ENCODE data around the gene PDHX.

The PDHX gene

GRCh38 chr11:34957606-34958005, 41.2 kb downstream of the PDHX start:
- DNase-seq, result no peak

GRCh38 chr11:34959770-34960169, 43.4 kb downstream of the PDHX start:
- DNase-seq, result no peak

GRCh38 chr11:34960277-34960676, 43.9 kb downstream of the PDHX start:
- no peak for DNase-seq

- no peak for DNase-seq
Observed at GRCh38 chr11:34962034-34962433, 45.6 kb downstream of the PDHX start.

- DNase-seq, result no peak
Observed at GRCh38 chr11:34963351-34963750, 46.9 kb downstream of the PDHX start.

- no peak for DNase-seq
Observed at GRCh38 chr11:34964610-34965331, 48.4 kb downstream of the PDHX start.

- DNase-seq, result no peak
Observed at GRCh38 chr11:34968862-34969261, 52.4 kb downstream of the PDHX start.

- DNase-seq, result no peak
Observed at GRCh38 chr11:34970033-34970432, 53.6 kb downstream of the PDHX start.

- DNase-seq, result no peak
Observed at GRCh38 chr11:34970480-34970879, 54.1 kb downstream of the PDHX start.

- no peak for DNase-seq
Observed at GRCh38 chr11:34971928-34972327, 55.5 kb downstream of the PDHX start.

GRCh38 chr11:34972366-34972765, 55.9 kb downstream of the PDHX start:
- no peak for DNase-seq

GRCh38 chr11:34972892-34973291, 56.5 kb downstream of the PDHX start:
- DNase-seq, result no peak

GRCh38 chr11:34975482-34975881, 59.1 kb downstream of the PDHX start:
- DNase-seq, result no peak

- no peak for DNase-seq
Observed at GRCh38 chr11:34976496-34977088, 60.2 kb downstream of the PDHX start.

- DNase-seq, result peak; percentile 30
Observed at GRCh38 chr11:34977089-34977912, 60.9 kb downstream of the PDHX start.

- no peak for DNase-seq
Observed at GRCh38 chr11:34978236-34979191, 62.1 kb downstream of the PDHX start.

- DNase-seq, result no peak
Observed at GRCh38 chr11:34984514-34984913, 68.1 kb downstream of the PDHX start.

GRCh38 chr11:34986883-34987520, 70.6 kb downstream of the PDHX start:
- DNase-seq, result no peak

- no peak for DNase-seq
Observed at GRCh38 chr11:34987617-34988016, 71.2 kb downstream of the PDHX start.

- peak; percentile 49 for DNase-seq
Observed at GRCh38 chr11:34988294-34989255, 72.2 kb downstream of the PDHX start.

- DNase-seq, result no peak
Observed at GRCh38 chr11:34990916-34991315, 74.5 kb downstream of the PDHX start.
